GM19438 (cell line): ENCODE results near the gene EFNA3.

ENCODE experiments used
- ATAC-seq: cut with Tn5 transposase; IDR thresholded peaks from one replicate; pipeline ENCODE4 v1.9.1; 2021; ENCODE audit warnings: low read depth; ENCODE audit not compliant: unreplicated experiment

The EFNA3 gene, protein sequence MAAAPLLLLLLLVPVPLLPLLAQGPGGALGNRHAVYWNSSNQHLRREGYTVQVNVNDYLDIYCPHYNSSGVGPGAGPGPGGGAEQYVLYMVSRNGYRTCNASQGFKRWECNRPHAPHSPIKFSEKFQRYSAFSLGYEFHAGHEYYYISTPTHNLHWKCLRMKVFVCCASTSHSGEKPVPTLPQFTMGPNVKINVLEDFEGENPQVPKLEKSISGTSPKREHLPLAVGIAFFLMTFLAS

DNA sequence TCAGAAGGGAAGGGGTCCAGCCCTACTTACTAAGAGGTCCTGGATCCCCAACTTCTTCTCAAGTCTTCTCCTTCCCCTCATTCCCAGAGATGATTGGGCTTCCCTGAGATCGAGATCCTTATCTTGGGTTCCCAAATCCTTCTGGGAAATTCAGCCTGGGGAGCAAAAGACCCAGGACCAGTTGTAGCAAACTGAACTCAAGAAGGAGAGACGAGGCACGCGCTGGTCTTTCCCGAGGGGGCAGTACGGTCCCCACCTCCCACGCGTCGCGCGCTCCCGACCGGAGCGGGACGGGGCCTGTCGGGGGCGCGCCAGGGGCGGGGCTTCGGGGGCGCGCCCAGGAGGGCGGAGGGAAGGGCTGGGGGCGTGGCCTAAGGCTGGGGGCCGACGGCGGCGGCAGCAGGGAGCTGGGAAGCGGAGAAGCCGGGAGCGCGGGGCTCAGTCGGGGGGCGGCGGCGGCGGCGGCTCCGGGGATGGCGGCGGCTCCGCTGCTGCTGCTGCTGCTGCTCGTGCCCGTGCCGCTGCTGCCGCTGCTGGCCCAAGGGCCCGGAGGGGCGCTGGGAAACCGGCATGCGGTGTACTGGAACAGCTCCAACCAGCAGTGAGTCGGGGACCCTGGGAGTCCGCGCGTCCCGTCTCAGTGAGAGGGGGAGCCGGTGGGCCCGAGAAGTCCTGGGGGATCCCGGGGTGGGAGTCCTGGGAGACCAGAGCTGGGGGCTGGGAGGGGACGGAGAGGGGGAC is at the start of gene EFNA3:
Gene EFNA3 (plus strand): TSS at position 369 of the 741 bp plus-strand sequence. CDS start 105 bp downstream, at position 474.
- ATAC-seq, result no peak

DNA sequence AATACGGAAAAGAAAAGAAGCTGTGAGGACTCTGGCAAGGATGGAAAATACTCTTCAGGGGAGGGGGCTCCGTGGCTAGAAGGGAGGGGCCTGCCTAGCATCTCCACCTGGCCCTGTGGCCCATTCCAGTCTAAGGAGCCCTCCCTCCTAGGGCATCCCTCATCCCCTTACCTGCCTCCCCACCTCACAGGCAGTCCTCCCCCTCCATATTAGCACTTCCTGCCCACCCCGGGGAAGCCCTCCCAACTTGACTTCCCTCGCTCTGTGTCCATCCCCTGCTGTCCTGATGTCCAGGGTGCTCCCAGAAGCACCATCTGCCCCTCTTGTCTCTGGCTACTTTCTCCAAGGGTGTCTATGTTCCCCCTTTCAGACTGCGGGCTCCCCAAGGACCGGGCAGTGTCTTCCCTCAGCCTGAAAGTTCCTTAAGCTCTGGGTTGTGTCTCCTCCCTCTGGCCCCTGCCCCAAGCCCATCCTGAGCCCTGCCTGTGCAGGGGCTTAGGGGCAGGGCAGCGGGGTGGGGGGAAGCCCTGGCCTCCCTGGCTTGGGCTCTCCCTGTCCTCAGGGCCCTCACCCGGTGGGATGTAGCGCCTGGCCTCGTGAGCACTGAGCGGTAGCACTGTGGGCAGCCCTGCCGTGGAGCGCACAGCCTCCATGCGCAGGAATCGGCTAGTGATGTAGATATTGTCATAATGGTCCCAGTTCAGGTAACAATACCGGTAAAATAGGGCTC is 49.0 kb upstream of the EFNA3 start:
- no peak for ATAC-seq

DNA sequence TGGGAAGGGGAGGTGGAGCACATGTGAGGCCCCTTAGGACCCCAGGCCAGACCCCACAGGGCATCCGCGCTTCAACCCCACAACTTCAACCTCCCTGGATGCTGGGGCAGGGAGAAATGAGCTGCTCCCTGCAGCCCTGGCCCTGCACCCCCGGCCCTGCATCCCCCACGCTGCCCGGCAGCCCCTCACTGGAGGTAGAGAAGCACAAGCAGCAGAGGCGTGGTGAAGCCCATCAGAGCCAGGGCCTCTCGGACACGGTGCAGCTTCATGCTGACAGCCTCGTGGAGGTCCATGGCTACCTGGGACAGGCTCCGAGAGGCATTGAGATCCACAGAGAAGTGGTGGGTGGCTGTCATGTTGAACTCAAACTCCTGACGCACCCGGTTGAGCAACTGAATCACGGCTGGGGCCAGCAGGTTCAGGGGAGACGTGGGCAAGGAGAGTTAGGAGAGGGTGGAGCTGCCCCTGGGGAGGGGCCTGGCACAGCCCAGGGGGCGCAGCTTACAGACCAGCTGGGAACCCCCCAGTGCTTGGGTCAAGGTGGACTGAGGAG is 48.3 kb upstream of the EFNA3 start:
- no peak for ATAC-seq

DNA sequence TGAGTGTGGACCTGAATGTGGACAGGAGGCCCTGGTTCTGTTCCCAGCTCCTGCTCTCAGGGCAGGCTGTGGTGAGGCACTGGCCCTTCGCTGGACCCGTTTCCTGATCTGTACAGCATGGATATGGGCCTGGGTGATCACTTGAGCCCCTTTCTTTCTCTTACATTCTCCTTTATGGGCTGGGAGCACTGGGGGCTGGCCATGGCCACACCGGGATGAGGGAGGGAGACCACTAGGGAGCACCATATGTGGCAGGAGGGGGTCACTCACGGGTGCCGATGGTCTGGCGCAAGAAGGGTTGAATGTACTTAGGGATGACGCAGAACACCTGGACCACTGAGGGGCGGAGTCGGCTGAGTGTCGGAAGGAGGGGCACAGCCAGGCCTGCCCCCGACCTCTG is 47.7 kb upstream of the EFNA3 start:
- no peak for ATAC-seq

DNA sequence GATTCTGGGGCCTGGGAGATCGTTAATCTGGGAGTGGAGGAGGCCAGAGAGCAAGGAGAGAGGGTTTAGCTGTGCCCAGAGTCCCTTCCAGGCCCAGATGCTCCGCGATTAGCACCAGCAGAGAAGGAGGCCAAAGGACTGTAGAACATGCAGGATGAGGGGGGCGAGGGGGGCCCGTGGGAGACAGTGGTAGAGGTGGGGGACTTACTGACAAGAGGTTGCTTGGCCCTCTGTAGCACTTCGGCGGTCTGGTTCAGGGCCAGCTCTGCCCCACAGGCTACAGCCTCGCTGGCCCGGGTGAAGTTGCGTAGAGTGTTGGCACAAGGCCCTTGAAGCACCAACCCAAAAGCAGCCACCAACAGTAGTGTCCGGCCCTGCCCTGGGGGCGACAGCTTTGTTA is 45.8 kb upstream of the EFNA3 start:
- ATAC-seq, result no peak

DNA sequence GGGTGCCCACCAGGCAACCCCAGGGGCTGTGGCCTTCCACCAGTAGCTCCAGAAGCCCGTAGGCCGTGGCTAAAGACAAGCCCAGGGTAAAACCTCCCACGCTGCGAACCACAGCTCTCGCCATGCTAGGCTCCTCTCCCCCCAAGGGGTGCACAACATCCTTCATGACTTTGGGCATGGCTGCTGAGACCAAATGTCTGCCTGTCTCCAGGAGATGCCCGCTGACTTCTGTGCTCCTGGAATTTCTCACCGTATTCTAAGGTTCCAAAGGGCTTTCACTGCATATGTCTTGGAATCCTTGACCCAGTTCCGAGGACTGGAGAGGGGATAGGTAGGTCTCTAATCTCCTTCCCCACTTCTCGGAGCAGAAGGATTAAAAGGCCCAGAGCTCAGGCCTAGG is 45.1 kb upstream of the EFNA3 start, which contains the start of the genes DCST1 and DCST2:
Gene DCST1 (plus strand): TSS at position 301 of the 400 bp plus-strand sequence. CDS start 213 bp downstream, outside the sequence.
Gene DCST2 (minus strand): TSS at position 258 of the 400 bp plus-strand sequence. CDS start 80 bp downstream, at position 178.
- ATAC-seq, result no peak

DNA sequence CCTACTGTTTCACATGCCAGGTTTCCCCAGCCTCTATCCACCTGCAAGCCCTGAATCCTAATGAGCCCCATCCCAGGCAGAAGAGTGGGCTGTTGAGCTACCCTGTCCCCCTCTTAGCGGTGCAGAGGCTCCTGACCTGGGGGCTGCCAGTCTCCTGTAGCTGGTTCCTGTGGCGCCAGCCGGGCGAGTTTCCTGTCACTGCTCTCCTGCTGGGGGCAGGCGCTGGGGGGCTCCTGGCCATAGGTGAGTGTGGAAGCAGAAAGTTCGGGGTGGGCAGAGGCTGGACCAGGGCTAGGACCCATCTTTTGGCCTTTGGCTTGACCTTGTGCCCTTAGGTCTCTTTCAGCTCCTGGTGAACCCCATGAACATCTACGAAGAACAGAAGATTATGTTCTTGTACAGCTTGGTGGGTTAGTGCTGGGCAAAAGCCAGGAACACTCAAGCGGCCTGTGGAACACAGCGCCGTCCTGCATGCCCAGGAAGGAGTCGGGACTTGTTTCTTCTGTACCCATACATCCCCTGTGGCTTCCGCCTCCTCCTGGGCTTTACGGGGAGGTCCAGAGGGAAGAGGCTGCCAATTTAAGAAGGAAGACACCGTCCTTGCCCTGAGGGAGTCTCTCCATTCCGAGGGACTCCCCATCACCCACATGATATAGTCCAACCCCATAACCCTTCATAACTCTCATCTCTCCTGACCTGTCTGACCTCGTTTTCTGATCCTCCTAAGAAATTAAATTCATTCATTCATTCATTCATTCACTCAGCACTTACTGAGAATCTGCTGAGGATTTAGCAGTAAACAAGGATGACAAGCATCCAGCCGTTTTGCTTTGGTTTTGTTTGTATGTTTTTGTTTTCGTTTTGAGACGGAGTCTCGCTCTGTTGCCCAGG is 44.1 kb upstream of the EFNA3 start:
- ATAC-seq, result no peak

DNA sequence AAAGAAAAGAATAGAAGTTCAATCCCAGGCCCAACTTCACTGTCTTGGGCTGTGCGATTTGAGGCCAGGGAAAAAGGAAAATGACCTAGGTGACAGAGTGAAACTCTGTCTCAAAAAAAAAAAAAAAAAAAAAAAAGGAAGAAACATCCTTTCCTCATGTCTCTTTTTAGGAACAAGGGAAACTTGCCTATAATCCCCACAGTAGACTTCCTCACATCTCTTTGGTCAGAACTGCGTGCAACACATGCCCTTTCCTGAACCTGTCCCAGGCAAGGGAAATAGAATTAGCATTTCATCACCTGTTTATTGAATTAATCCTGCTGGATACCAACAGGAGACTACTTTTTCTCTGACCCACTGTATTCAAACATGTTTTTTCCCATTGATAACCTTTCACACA is 42.7 kb upstream of the EFNA3 start:
- ATAC-seq, result no peak

DNA sequence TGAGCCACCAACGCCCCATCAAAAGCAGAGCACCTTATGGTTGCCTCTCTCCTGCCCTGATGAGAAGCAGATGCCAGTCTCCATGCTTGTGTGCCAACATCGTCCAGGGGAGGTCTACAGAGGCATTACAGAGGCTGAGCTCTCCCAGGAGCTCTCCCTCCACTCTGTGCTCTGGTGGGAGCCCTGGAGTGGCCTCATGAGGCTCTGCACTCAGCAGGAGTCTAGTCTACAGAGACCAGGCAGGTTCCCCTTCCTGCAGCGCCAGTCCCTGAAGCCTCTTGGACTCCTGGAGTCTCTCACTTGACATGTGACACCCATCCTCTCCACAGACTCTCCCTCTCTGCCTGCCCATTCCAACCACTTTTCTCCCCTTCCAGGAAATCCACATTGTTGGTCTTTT is 41.6 kb upstream of the EFNA3 start:
- no peak for ATAC-seq

DNA sequence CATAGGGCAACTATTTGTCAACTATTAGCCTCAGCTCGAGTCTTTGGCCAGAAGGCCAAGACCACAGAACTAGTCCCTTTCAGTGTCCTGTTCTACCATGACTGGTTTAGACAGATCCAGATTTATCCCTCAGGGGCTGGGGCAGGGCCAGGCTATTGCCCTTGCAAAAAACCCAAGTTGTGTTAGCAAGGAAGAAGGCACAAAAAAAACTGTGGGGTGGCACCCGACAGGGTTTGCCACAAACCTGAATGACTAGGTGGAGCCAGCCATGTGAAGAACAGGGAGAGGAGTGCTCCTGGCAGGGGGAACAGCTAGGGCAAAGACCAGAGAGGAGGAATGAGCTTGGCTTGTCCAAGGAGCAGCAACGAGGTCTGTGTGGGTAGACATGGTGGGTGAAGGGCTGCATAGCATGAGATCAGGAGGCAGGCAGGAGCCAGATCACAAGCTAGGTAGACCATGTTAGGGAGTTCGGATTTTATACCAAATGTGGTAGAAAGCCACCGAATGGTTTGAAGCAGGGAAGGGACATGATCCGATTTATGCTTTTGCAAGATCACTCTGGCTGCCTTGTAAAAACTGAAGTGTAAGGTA is 40.7 kb upstream of the EFNA3 start:
- no peak for ATAC-seq

DNA sequence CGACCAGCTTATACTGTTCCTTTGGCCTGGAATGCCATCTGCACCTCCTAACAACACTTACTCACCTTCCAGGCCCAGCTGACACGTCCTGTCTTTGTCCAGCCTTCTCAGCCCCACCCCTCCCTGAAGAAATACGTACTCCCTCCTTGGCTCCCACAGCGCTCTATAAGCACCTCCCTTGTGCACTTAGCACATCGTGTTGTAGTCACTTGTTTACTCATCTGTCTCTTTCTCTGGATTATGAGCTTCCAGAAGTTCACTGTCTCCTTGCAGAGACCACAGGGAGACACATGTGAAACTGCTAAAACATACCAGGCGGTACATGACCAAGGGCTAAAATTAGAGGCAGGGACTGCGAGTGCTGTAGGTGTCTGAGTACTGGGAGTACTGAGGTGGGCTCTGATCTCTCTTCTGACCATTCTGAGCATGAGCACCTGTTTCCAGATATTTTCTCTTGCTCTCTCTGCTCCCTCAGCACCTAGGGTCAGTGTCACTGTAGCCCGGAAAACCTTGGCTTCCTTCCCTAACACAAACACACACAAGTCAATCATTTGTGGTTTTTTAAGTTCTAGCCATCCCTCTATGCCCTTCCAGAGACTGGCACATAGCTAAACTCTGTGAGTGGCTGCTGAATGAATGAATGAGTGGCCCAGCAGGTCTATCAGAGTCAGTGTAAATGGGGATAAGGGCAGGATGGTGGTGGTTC is 39.9 kb upstream of the EFNA3 start:
- ATAC-seq, result no peak

DNA sequence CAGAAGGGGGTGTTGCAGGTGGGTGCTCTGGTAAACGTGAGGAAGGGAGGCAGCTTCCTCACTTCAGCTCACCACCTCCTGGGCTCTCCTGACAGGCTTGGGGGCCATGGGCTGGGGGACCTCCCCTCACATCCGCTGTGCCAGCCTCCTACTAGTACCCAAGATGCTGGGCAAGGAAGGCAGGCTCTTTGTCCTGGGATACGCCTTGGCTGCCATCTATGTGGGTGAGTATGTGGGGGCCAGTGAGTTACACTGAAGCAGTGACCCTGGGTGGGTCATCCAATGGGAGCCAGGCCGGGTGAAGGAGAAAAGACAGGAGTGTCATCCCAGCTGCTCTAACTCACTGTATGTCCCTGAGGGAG is 39.3 kb upstream of the EFNA3 start:
- no peak for ATAC-seq

DNA sequence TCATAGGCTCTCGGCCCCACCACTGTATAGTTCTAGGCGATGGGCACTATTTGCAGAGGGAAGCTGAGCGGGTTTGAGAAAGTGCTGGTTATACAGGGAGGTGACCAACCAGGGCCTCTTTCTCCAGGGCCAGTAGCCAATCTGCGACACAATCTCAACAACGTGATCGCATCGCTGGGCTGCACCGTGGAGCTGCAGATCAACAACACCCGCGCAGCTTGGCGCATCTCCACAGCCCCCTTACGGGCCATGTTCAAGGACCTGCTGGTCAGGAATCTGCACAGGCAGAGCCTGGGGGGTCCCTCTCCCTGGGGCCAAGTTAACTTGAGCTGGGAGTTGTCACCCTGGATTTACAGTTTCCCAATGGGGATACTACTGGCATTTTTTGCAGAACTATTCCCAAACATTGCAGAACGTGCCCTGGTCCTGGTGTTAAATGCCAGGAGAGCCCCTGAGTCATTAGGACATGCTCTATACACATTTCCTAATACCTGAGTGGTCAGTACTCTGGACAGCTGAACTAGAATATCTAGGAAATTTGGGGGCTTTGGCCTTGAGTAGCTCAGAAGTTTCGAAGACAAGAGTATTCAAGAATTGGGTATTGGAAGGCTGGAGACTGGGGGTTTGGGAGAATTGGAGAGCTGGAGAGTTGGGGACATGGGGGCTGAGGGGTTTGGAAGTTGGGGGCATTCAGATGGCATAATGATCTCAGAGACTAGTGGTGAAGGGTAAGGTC is 38.1 kb upstream of the EFNA3 start:
- no peak for ATAC-seq

DNA sequence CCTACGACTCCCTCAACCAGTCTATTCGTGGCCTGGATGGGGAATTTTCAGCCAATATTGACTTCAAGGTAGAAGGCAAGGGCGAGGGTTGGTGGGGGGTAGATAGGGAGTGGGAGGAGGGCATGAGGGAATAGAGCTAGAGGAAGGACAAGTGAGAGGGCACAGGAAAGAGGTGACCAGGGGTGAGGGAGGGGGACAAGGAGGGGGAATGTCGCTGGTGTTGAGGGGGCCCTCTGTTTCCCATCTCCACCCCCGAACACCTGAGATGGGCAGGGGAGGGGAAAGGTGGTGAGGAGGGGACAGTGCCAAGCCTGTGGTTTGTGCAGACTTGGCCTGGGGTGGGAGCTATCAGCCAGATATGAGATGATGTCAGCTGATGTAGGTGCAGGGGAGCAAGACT is 35.8 kb upstream of the EFNA3 start:
- ATAC-seq, result no peak

DNA sequence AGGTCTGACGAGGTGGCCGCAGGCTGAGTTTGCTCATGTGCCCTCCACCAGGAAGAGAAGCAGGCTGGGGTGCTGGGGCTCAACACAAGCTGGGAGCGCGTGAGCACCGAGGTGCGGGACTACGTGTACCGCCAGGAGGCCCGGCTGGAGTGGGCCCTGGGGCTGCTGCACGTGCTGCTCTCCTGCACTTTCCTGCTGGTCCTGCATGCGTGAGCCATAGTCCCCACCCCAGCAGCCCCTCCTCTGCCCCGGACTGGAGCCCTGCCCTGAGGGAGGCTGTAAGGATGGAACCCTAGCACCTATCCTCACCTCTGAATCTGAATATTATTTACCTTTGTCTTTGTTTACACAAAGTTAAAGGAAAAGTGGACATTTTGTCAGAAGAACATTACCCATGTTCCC is 35.3 kb upstream of the EFNA3 start:
- no peak for ATAC-seq

DNA sequence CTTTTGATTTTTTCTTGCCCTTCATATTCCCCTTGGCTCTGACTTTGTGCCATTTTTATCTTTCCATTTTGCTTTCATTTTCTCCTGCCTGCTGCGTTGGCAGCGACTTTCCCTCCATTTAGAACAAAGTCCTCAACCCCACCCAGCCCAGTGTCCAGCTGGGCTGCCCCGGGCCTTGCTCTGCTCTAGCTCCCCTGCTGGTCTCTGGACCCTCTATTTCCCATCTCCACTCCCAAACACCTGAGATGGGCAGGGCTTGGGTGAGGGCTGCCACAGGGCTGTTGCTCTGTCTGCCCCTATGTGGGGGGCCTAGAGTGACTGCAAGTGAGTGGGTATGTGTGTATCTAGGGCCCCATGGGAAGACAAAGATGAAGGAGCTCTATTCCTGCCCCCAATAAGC is 34.8 kb upstream of the EFNA3 start:
- ATAC-seq, result no peak

DNA sequence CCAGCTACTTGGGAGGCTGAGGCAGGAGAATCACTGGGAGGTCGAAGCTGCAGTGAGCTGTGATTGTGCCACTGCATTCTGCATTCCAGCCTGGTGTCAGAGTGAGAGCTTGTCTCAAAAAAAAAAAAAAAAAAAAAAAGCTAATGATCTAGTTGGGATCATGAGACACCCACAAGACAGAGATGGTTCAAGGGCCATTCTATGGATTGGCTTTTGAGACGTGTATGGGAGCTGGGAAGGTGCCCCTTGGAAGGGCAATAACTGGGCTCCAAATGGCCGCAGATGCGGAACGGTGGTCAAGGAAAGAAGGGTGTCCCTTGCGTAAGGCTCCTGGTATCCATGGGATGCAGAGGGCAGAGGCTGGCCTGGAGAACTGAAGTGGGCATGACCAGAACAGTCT is 34.3 kb upstream of the EFNA3 start:
- no peak for ATAC-seq

DNA sequence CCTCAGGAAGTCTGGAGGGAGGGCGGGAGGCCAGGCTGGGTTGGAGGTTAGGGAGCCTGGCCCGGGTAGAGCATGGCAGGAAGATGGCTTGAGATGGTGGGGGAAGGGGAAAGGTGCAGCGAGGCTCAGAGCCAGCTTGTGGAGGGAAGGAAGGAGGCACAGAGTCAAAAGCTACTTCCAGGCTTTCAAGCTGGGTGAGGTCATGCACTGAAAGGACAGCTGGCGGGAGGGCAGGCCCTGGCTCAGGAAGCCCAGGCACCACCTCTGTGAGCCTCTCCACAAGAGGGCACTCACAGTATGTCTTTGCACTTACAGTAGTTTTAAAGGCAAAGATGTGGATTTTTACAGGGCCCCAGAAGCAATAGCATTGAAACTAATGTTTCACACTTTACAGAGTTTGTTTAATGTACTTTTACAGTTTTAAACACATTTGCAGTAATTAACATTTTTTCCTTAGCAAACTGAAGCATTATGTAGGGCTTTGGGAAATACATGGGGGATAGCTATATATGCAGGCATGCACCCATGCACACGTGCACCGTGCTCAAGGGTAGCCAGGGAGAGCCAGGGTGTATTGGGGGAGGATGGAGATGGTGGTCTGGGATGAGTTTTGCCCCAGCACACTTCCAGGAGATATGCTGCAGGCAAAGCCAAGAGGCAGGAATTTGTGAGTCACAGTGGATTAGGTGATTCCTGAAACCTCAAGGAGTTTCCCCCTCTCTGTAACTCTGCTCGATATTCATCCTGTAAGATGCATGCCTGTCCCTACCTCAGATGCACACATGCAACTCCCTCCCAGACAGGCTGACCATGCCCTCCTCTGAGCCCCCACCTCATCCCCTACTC is 33.6 kb upstream of the EFNA3 start:
- no peak for ATAC-seq
